ENCODE data around the gene SDCBP2.

Gene SDCBP2

GRCh38 chr20:1273366-1273765 is 55.6 kb downstream of the SDCBP2 start:
- TF ChIP-seq, protein P1, sequence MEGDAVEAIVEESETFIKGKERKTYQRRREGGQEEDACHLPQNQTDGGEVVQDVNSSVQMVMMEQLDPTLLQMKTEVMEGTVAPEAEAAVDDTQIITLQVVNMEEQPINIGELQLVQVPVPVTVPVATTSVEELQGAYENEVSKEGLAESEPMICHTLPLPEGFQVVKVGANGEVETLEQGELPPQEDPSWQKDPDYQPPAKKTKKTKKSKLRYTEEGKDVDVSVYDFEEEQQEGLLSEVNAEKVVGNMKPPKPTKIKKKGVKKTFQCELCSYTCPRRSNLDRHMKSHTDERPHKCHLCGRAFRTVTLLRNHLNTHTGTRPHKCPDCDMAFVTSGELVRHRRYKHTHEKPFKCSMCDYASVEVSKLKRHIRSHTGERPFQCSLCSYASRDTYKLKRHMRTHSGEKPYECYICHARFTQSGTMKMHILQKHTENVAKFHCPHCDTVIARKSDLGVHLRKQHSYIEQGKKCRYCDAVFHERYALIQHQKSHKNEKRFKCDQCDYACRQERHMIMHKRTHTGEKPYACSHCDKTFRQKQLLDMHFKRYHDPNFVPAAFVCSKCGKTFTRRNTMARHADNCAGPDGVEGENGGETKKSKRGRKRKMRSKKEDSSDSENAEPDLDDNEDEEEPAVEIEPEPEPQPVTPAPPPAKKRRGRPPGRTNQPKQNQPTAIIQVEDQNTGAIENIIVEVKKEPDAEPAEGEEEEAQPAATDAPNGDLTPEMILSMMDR (IDR thresholded peaks at IDR 0.05; ENCODE audit: extremely low read depth, missing control alignments), result no peak
- no peak for DNase-seq (ENCODE audit: low spot score)

DNA sequence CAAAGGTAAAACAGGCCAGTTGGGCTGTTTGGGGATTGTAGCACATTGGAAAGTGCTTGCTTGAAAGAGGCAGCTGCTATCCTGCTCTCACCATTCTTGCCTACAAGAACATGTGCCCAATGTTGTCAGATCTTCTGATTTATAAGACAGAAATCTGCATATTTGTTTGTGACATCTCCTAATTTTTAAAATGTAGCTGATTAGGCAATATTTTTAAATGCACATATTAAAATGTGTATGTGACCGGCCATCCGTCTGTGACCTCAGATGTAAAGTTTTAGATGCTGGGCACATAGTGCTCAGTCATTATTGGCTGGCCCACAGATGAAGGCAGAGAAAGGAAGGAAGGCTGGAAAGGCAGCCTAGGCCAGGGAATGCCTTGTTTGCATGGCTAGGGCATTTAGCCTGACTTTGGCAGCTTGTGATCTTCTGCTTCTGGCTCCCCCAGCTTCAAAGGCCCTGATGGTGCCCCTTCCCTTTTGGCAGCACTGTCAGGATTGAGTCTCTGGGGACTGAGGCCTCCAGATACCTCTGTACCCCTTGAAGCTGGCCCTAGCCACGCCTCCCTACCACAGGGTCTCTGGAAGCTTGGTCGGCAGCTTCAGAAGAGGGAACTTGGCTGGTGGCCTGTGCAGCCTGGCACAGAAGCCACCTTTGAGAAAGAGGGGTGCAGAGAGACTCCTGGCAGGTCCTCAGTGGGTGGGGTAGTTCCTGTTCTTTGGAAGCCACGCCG is 56.4 kb downstream of the SDCBP2 start:
- TF ChIP-seq, protein P1 (IDR thresholded peaks at IDR 0.05; ENCODE audit: extremely low read depth, missing control alignments), result no peak
- DNase-seq (ENCODE audit: low spot score), result no peak

- no peak for DNase-seq (ENCODE audit: low spot score)
- TF ChIP-seq, protein P1 (IDR thresholded peaks at IDR 0.05; ENCODE audit: extremely low read depth, missing control alignments), result no peak
Observed at GRCh38 chr20:1269850-1270249, 59.1 kb downstream of the SDCBP2 start.

- TF ChIP-seq, protein P1 (IDR thresholded peaks at IDR 0.05; ENCODE audit: extremely low read depth, missing control alignments), result no peak
Observed at GRCh38 chr20:1269235-1269634, 59.7 kb downstream of the SDCBP2 start.

GRCh38 chr20:1267809-1268374 is 61.0 kb downstream of the SDCBP2 start:
- DNase-seq (ENCODE audit: low spot score), result peak; percentile 2

More at GRCh38 chr20:1269235-1269634, 59.7 kb downstream of the SDCBP2 start:
- no peak for DNase-seq (ENCODE audit: low spot score)

GRCh38 chr20:1267161-1267560 is 61.8 kb downstream of the SDCBP2 start:
- peak; percentile 4 for DNase-seq (ENCODE audit: low spot score)
- TF ChIP-seq, protein P1 (IDR thresholded peaks at IDR 0.05; ENCODE audit: extremely low read depth, missing control alignments), result no peak

More at GRCh38 chr20:1267809-1268374, 61.0 kb downstream of the SDCBP2 start:
- TF ChIP-seq, protein P1 (IDR thresholded peaks at IDR 0.05; ENCODE audit: extremely low read depth, missing control alignments), result no peak

DNA sequence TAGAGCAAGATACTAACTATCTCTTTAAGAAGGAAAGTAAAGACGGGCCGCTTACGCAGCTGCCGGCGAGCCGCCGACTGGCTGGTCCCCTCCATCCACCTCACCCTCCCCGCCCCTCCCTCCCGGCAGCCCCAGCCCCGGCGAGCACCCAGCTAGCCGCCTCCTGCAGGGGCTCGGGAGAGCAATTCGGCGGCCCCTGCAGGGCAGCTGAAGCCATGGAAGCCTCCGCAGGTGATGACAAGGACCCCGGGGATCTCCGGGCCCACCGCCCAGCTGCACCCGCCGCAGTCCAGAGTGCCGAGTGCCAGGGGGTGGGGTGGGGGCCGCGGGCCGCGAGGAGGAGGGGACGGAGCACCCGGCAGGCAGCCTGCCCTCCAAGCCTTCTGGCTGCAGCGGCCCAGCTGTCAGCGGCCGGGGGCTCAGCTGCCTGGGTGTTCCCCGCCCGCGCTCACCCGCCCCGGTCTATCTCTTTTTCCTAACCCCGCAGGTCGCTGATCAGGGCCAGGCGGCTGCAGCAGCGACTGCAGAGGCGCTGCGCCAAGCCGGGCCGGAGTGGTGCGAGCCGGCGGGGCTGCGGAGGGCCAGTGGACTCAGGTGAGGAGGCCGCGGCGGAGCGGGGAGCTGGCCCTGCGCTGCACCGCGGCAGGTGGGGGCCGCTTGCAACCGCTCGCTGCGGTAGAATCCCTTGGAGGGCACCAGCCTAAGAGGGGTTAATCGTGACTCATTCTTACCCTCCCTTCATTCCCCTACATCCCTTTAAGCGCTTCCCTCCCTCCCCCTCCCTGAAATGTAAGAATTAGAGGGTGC is 62.6 kb downstream of the SDCBP2 start, which contains the start of gene SNPH:
Gene SNPH (plus strand): TSS at position 128 of the 807 bp plus-strand sequence. CDS start 29,946 bp downstream, outside the sequence.
- DNase-seq (ENCODE audit: low spot score), result peak; percentile 80
- TF ChIP-seq, protein P1 (IDR thresholded peaks at IDR 0.05; ENCODE audit: extremely low read depth, missing control alignments), result no peak
